Stimulated activated CD4-positive, alpha-beta T cell treated with anti-CD3 and anti-CD28 coated beads, Interleukin-15, amount 100 ng/mL, for 48 hours (primary cell): ENCODE results near the gene LAMA5.

Experiments
- DNase-seq, 2 donors: peaks; one replicate each; pipeline ENCODE4 v3.0.0-alpha.2; 2020; ENCODE audit warnings: low read depth in 2 of 2

LAMA5 gene

DNA sequence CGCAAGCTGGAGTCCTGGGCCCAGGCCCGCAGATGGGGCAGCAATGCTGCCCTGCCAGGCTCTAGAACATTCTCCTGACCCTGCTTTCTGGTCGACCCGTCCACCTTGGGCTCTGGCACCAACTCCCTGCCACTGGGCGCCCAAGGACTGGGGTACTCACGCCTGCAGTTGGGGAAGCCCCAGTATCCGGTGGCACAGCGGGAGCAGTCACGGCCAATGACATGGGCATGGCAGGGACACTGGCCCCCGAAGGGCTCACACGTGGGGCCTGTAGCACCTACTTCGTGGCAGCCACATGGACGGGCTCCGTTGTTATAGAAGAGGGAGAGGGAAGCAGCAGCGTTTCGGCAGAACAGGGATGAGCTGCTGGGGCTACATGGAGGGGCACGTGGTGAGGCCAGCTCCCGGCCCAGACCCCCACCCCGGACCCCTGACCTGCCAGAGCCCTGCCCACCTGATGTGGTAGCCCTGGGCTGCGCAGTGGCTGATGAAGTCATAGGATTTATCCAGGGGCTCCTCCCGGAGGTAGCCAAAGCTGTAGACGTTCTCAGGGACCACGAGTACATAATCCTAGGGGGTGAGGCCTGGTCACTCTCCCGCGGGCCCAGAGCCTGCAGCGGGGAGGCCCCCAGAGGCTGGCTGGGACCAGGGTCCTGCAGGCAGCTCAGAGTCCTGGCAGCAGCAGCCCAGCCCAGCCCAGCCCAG lies 38.3 kb downstream of the LAMA5 start:
- DNase-seq, result no peak

DNA sequence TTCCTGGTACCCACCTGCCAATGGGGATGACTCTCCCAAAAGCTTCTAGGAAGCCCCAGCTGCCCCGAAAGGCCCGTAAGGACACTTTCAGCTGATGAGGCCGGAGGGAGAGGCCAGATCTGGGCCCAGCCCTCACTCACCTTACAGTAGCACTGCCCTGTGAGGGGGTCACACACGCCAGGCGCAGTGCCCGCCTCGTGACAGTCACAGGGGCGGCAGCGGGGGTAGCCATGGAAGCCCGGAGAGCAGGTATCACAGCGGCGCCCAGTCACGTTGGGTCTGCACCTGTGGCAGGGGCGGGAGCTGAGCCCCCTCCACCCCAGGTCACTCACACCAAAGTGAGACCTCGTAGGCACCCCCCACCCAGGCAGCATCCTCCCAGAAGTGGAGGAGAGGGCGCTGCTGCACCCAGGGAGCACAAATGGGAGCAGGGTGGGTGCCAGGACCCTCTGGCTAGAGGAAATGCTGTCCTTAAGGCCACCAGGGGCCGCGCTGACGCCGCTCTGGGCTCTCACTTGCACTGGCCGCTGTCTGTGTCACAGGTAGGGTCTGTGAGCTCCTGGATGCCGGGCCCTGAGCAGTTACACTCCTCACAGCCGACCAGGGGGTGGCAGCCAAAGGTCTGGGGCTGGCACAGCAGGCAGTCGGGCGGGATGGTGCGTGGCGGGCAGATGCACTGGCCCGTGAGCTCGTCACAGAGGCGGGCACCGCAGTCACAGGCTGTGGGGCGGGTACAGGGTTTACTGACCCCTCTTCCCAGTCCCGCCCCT lies 39.2 kb downstream of the LAMA5 start:
- DNase-seq, result no peak

DNA sequence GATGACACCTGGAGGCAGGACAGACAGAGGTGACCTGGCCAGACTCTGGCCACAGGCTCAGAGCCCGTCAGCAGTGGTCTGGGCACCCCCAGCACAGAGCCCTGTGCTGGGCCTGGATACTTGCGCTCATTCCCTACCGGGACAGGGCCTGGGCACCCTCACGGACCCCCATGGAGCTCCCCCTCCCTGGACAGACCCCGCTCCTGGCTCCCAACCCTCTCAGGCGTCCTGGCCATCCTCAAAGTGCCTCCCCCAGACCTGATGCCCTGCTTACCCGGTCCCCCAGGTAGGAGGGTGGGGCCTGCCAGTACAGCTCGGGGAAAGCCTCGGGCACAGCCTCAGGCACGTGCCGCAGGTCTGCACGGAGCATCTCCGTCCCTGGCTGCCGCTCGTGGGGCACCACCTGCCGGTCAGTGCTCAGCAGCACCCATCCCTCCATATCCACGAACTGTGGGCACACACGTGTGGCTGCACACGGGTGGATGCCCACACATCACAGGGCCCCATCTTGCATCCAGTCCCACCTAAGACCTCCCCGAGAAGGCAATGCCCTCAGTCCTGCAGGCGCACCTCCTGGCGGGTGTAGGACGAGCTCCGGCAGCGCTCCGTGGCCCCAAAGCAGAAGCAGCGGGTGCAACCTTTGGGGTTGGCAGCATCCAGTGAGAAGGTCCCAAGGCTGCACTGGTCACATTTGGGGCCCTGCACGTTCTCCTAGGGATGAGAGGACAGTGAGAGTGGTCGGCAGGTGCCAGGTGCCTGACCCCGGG lies 40.0 kb downstream of the LAMA5 start:
- DNase-seq, result no peak

DNA sequence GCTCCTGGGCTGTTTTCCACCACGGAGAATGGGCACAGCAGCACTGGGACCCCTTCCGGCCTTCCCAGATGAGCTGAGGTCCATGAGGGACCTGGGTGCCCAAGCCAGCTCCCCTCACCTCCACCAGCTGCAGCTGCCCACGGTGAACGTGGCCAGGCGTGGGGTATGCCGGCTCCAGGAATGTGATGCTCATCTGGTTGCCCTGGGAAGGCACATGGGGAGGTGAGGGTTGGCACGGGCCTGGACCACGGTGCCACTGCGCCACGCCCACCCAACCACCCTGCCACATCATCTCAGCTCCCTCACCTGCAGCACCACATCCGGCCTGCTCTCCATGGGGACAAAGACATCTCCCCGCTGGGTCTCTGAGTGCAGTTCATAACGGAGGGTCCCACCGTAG lies 40.6 kb downstream of the LAMA5 start:
- DNase-seq, result no peak

DNA sequence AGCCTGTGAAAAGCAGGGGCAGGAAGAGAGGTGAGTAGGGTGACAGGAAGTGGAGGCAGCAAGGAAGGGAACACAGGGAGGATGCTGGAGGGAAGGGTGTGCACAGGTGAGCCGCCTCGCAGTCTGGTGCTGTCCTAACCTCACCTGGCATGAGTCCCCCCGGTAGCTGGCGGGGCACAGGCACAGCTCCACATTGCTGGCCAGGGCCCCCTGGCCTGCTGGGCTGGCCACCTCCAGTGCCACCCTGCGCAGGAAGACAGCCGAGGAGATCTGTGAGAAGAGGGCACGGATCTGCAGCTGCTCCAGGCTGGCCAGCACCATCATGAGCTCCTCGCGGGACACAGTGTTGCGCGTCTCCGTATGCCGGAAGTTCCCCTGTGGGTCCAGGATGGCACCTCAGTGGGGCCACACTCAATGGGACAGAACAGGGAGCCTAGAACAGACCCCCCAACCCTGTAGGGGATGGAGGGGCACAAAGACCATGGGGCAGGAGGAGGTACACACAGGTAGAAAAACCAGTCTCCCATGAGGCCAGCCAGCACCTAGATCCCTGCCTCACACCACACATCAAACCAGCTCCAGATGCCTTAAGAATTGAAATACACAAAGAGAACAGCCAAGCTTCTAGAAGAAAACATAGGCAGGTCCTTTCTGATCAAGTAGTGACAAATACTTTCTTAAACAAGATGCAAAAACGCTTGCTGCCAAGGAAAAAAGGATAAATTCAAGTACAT lies 41.8 kb downstream of the LAMA5 start:
- no peak for DNase-seq

DNA sequence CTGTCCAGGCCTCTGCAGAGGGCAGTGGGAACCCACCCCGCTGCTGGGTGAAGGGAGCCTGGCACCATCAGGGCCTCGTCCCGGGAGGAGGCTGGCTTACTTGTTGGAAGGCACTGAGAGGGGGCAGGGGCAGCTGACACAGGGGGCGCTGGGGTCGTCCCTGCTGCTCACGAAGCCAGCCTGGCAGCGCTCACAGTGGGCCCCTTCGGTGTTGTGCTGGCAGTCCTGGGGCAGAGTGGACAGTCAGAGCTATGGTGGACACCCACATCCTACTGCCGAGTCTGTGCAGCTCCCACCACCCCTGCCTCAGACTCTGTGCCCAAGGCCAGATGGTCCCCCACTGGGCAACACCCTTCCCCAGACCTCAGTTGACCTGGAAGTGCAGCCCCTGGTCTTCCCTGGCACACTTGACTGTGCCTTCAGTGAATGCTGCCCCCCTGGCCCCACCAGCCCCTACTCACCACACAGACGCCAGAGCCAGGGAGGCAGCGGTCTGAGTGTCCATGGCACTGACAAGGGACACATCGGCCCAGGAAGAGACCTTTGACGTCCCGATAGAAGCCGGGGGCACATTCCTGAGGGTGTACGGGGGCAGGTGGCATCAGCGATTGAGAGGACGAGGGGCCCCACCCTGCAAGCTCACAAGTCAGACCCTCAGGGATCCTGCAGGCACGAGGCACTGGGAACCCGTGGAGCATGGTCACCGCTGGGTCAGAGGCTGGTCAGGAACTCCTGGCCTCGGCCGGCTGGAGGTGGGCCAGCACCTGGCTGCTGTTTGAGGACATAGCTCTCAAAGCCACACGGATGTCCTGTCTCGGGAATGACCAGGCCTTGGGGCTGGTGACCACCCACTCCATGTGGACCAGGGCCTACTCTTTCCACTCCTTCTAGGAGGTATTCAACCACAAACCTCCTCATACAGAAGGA lies 42.9 kb downstream of the LAMA5 start:
- no peak for DNase-seq

DNA sequence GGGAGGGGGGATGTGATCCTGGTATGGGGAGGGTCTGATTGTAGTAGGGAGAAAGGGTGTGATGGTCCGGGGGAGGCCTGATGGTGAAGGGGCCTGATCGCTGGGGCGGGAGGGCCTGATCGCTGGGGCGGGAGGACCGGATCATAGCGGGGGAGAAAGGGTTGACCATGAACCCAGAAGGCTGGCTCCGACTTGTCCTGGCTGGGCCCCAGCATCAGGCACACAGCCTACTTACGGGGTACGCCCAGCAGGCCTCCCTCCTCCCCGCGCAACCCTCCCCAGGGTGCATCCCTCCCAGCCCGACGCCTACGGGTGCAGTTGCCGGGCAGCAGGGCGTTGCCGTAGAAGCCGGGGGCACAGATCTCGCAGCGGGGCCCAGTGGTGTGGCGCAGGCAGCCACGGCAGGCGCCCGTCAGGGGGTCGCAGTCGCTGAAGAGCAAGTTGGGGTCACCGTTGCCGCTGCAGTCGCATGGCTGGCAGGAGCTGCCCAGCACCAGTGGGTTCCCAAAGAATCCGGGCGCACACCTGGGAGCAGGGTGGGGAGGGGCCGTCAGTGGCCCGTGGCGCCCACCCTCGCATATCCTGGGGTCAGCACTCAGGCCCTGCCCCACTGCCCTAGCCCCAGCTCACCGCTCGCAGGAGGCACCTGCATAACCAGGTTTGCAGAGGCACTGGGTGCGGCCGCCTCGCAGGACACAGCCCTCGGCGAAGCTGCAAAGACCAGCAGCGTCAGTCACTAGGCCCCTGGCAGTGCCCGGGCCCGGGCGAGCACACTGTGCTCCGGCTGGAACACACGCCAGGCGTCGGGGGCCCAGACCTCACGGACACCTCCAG lies 43.7 kb downstream of the LAMA5 start:
- DNase-seq, result no peak

DNA sequence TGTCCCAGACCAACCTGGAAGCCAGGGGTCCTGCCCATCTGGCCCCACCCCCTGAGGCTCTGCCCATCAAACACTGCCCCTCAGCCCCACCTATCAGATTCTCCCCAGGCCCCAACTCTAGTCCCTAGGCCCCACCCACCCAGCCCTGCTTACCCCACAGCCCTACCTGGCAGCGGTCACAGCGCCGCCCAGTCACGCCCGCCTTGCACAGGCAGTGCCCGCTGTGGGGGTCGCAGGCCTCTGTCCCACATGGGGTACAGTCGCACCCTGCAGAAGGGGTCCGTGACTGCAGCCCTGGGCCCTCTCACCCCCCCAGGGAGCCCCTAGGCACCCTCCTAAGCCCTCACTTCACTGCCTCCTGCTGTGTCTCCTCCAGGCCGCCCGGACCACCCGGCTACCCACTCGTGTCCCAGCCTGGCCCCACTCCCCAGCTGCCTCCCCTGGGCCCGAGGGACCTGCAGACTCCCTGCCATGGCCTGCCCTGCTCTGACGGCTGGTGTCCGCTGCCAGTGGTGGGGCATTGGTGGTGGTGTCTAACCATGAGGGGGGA lies 44.5 kb downstream of the LAMA5 start:
- no peak for DNase-seq

DNA sequence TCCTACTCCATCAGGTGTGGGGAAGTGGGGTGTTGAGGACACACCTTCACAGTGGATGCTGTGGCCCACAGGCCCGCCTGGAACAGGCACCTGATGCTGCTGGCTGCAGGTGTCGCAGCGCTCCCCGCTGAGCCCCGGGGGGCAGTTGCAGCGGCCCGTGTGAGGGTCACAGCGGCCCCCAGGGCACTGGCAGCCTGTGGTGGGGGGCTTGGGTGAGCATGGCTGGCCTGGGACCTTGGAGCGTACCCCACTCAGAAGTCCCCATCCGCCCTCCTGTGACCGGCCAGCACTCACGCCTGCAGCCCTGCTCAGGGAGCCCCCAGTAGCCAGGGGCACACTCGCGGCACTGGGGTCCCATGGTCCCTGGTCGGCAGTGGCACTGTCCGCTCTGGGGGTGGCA lies 45.1 kb downstream of the LAMA5 start:
- no peak for DNase-seq

DNA sequence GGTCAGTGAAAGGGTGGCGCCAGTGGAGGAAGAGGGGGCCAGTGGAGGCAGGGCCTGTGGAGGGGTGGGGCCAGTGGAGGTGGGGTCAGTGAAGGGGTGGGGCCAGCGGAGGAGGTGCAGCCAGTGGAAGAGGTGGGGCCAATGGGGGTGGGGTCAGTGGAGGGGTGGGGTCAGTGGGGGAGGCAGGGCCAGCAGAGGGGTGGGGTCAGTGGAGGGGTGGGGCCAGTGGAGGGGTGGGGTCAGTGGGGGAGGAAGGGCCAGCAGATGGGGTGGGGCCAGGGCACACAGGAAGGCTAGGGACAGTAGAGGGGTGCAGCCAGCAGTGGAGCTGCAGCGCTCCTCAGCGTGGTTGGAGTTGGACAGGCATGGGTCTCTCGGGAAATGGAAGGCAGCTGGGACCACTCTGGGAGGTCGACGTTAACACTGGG lies 45.6 kb downstream of the LAMA5 start:
- no peak for DNase-seq

DNA sequence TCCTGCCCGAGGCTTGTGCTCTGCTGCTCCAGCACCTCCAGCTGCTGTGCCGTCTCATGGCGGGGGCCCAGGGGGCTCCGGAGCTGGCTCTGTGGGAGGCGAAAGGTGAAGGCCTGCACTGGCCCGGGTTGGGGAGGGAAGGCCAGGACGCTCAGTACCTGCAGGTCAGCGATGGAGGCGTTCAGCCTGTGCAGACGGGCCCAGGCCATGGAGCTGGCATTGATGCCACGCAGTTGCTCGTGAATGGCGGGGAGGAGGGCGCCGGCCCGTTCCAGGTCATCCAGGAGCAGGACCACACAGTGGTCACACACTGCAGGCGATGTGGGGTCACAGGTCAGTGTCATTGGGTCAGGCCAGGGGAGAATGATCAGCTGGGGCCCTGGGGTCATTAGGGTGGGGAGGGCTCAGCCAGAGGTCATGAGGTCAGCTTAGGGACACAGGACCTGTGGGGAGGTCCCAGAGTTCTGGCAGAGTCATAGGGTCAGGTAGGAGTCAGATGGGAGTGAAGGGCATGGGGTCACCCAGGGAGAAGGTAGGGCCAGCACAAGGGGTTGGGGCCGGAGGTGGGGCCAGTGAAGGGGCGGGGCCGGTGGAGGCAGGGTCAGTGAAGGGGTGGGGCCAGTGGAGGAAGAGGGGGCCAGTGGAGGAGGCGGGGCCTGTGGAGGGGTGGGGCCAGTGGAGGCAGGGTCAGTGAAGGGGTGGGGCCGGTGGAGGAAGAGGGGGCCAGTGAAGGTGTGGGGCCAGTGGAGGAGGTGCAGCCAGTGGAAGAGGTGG lies 46.3 kb downstream of the LAMA5 start:
- DNase-seq, result no peak

DNA sequence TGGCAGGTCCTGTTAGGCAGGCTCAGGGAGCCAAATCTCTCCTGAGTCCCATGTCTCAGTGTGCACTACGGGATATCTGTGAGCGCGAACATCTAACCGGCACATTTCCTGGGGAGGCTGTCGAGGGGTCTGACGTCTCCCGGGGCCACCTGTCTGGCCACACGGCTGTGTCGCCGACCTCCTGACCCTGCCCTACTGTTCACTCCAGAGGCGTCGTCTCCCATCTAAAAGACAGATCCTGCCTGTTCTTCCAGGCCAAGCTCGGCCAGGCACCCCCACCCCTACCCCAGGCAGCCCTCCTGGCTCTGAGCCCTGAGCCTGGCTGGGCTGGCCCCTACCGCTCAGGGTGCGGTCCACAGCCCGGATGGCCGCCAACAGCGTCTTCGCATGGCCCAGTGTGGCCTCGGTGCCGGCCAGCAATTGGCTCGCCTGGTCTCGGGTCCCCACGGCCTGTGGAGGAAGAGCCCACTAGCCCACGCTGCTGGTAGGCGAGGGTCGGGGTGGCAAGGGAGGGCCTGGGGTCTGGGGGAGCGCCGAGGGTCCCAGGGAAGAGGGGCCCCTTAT lies 47.7 kb downstream of the LAMA5 start:
- no peak for DNase-seq

DNA sequence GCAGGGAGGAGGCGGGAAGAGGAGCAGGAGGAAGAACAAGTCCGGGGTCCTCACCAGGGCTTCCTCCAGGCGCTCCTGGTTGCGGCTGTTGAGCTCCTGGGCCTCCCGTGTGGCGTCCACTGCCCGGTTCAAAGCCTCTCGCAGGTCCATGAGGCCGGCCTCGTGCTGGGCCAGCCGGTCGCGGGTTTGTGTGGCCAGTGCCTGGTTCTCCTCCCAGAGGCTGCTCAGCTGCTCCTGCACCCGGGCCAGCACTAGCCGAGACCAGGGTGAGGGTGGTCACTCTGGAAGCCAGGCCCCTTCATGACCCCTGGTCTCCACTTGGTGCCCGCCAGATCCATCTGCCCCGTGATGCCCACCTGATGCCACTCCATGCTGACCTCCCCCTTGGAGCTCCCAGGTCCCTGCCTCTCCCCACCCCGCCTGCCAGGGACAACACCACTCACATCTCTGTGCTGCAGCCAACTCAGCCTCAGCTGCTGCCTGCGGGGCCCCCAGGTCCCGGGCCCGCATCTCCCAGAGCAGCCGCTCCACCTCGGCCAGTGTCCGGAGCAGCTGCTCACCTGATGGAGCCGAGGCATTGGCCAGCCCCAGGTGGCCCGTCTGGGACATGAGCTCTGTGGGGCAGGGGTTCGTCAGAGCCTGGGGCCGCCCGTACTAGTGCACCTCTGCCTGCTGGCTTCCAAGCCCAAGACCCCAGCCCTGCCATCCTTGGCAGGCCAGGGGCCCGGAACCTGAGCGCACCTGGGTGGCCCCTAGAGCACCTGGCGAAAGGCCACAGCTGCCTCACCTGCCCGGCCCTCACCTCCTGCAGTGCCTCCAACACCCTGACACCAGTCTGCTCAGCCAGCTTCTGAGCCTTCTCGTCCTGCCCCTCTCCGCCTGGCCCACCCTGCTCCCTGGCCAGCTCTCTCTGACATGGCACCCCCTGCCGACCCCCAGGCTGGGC lies 48.4 kb downstream of the LAMA5 start:
- DNase-seq, result no peak

DNA sequence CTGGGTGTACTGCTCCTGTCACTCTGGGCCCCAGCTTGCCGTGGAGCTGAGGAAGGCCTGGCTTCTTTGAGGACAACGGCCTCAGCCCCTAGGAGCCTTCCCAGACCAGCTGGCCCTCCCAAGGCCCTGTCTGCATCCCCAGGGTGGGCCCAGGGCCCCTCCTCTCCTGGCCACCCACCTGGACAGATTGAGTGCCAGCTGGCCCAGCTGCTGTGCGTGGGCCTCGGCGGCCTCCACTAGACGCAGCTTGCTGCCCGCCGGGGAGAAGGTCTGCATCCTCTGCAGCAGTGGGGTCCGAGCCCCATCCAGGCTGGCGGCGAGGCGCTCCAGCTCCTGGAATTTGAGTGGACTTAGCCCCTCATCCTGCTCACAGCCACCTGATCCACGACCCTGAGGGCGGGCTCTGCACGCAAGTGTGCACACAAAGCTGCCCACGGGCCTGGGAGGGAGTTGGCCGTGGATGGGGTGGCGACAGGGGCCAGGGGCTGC lies 49.9 kb downstream of the LAMA5 start:
- no peak for DNase-seq

DNA sequence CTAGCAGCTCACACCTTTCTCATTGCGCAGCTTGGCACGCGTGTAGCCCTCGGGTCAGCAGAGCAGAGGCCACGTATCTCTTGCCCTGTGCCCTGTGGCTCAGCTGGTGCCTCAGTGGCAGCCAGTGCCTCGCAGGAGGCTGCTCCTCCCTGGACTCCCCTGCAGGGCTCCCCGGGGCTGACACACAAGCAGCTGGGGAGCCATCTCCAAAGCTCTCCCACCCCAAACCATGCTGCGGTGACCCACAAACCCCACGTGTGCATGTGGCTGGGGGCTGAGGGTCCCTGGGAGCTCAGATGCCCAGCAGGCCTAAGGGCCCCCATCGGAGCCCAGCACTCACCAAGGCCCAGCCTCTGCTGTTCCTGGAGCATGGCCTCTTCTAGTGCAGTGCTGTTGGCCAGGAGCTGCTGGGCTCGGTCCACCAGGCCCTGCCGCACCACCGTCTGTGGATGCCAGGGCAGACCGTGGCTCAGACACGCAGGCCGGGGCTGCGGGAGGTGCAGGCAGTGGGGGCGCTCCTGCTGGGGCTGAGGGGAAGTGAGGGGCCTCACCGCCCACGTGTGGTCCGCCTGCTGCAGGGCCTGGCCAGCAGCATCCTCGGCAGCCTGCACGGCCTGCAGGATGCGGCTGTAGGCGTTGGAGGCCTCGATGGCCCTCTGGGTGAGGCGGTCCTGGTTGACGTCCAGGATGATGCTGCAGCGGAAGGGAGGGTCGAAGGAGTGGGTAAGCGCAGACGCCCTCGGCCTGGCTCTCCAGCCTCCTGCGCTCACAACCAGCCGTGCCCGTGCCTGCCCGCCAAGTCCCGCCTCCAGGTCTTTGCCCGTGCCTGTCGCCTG lies 50.6 kb downstream of the LAMA5 start:
- DNase-seq, result no peak

DNA sequence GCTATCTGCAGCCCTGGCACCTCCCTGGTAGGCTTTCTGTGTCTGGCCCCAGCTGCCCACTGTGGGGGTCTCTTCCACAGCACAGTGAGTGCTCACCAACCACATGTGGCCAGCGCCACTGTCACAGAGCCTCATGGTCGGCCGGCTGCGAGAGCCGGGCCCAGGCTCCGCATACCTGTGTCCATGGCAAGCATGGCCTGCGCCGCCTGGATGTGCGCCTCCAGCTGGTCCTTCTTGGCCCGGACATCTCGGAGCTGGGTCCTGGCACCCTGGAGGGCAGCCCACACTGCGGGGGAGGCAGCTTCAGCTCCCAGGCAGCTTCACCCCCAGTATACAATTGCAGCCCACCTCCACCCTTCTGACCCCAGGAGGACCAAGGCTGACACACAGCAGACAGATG lies 51.3 kb downstream of the LAMA5 start:
- DNase-seq, result no peak
